GM18519 (cell line): ENCODE results near the gene RRAS2.
A peak's percentile ranks its signal among the peaks of the same experiment; 100 is the strongest.
"Not testable (repeated sequence)": the region's sequence is repeated elsewhere in the genome, so short reads cannot be mapped to it uniquely, and the experiment has no call there.

Experiments used
- ATAC-seq: cut with Tn5 transposase; IDR thresholded peaks from one replicate; pipeline ENCODE4 v1.9.1; 2021; ENCODE audit warnings: mild to moderate bottlenecking, moderate library complexity; ENCODE audit not compliant: unreplicated experiment, low FRiP score

Gene RRAS2

DNA sequence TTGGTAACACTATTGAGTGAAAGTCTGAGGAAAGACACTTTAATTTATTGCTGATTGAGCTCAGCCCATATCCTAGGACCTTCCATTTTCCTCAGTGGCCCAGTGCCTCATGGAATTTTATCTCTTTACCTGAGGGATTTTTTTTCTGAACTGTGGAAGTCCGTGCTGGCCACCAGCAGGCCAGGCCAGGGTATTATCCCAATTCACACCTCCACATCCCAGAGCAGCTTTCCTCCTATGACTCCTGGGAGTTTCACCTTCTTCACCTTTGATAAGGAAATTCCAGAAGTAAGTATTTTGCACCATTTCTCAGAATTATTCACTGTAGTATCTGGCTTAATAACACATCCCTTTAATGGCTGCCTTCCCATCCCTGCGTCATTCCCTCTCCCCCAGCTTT, 13.0 kb upstream of the RRAS2 start:
- no peak for ATAC-seq

DNA sequence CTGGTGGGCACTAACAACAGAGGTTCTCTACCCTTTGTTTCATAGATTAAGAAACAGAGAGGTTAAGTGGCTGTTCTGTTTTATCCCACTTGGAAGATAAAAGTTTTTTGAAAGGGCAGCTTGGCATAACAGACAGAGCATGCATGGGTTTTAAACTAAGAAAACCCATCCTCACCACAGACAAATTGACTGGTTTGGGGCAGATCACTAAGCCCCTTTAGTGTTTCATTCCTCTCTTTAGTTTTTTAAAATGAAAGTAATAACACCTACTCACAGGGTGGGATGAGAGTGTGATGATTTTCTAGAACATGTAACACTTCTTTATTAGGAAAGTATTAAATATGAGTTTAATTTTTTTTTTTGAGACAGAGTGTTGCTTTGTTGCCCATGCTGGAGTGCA, 12.3 kb upstream of the RRAS2 start:
- ATAC-seq, result no peak

GRCh38 chr11:14370496-14370895, 11.5 kb upstream of the RRAS2 start:
- ATAC-seq, result no peak

- ATAC-seq, result no peak
Measured at GRCh38 chr11:14369598-14369997, 10.6 kb upstream of the RRAS2 start.

- no peak for ATAC-seq
Measured at GRCh38 chr11:14366936-14367335, 8.0 kb upstream of the RRAS2 start.

- no peak for ATAC-seq
Measured at GRCh38 chr11:14364322-14364721, 5.3 kb upstream of the RRAS2 start.

DNA sequence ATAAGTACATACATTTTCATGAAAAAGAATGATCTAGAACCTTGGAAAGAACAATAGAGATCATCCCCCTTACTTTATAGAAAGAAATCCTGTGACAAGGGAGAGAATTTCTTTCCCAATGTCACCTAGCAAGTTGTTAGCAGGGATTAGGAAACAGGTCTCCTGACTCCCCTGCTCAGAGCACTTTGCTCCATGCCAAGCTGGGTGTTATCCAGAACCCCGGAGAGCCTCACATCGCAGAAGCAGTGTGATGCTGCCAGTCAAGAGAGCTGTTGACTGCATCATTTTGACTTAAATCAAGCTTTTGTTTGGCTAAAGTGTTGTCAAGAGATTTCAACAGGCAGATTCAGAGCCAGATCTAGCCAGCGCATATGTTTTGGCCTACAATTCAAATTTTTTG, 3.6 kb upstream of the RRAS2 start:
- ATAC-seq, result no peak

DNA sequence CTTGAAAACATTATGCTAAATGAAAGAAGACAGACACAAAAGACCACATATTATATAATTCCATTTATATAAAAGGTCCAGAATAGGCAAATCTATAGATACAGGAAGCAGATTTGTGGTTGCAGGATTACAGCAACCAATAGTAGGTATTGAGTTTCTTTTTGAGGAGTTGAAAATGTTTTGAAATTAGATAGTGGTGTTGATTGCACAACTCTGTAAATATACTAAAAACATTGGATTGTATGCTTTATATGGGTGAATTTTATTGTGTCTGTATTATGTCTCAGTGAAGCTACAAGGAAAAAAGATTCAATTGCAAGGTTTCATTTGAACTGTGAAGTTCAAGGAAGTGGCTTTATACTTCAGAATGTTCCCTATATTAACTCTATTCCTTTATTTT, 3.0 kb upstream of the RRAS2 start:
- no peak for ATAC-seq

GRCh38 chr11:14360976-14361375, 2.0 kb upstream of the RRAS2 start:
- no peak for ATAC-seq

GRCh38 chr11:14359501-14360031, 583 bp upstream of the RRAS2 start:
- no peak for ATAC-seq

- peak; percentile 21 for ATAC-seq
Measured at GRCh38 chr11:14357881-14358728, 878 bp downstream of the RRAS2 start.

DNA sequence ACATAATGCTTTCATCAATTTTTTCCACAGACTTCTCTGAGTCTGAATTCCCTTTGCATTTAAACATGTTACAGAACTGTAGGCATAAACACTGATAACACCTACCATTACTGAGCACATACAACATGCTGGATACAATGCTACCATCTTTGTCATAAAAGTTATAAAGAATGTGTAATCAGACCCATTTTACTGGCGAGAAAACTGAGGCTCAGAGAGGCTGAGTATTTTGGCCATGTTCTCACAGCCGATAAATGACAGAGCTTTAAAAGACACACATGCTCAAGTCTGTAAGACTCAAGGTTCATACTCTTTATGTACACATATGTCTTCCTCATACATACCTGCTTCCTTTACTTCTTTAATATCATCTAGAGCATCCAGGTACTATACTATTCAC, 2.6 kb downstream of the RRAS2 start:
- no peak for ATAC-seq

DNA sequence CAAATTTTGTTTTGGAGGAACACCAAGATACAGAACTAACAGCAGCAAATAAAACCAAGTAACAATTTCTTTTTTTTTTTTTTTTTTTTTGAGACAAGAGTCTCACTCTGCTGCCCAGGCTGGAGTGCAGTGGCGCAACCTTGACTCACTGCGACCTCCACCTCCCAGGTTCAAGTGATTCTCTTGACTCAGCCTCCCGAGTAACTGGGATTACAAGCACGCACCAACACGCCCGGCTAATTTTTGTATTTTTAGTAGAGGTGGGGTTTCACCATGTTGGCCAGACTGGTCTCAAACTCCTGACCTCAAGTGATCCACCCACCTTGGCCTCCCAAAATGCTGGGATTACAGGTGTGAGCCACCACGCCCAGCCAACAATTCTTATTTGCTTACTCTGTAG, 4.4 kb downstream of the RRAS2 start:
- ATAC-seq, result not testable (repeated sequence)

GRCh38 chr11:14350716-14351238, 8.2 kb downstream of the RRAS2 start:
- no peak for ATAC-seq

GRCh38 chr11:14350215-14350614, 8.8 kb downstream of the RRAS2 start:
- no peak for ATAC-seq

DNA sequence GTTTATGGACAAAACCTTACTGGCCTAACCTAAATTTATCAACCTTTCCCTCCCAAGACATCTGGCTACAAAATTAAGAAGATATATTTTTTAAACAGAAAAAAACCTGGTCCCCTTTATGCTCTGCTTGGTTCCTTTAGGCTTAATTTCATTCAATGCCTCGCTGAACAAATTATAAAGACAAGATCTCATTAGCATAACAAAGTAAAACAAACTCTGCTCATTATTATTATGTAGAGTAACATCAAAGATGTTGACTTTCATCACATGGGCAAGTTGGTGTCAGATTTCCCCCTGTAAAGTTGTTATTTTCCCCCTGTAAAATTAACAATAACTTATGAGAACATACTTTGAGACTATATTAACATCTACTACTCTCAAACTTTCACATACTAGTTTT, 11.0 kb downstream of the RRAS2 start:
- ATAC-seq, result no peak

DNA sequence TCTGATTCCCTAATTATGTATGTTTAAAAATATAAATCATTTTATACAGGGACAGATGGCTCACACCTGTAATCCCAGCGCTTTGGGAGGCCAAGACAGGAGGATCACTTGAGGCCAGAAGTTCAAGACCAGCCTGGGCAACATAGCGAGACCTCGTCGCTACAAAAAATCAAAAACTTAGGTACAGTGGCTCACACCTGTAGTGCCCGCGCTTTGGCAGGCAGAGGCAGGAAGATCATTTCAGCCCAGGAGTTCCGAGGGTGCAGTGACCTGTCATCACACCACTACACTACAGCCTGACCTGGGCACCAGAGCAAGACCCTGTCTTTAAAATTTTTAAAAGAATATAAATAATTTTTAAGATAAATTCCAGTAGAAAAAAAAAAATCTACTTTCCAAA, 11.5 kb downstream of the RRAS2 start:
- no peak for ATAC-seq

- ATAC-seq, result no peak
Measured at GRCh38 chr11:14346303-14346955, 12.6 kb downstream of the RRAS2 start.

DNA sequence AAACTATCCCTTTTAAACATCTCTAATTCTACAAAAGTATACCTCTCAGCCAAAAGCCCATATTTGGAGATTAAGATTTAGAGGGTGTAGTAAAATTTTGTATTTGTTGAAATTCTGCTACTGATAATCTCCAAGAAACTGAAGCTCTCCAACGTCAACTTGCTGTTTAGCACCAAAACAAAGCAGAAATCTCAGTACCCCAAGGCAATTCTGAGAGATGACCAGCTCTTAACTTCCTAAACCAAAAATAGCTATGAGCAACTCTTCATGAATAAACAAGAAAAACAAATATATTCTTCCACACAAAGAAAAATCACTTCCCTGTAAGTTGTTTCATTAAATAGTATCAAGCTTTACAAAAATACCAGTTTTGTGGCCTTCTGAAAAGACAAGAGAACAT, 13.3 kb downstream of the RRAS2 start:
- no peak for ATAC-seq

GRCh38 chr11:14345016-14345415, 14.0 kb downstream of the RRAS2 start:
- ATAC-seq, result not testable (repeated sequence)

DNA sequence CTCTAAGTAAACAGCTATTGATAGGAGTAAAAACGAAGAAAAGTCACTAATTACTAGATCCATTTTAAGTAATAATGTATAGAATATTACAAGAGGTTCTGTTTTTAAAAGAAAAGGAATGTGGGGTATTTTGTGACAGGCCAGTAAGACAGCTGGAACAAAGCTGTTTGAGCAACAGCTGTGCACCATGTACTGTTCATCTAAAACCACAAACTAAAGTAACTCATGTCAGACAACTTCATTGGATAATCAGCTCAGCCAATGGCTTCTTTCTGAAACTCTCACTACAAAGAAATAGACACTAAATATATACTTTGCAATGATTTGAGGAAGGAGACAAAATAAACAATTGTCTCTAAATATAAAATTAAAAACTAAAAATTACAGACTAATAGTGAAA, 16.1 kb downstream of the RRAS2 start:
- peak; percentile 44 for ATAC-seq

GRCh38 chr11:14341968-14342367, 17.0 kb downstream of the RRAS2 start:
- no peak for ATAC-seq
